SHP77 (cell line): ENCODE data around the gene KRT4.

Experiments used
- DNase-seq, 2 experiments: peaks; one replicate each; lab custom pipeline; 2025; lab: John Stamatoyannopoulos, UW

The KRT4 gene

DNA sequence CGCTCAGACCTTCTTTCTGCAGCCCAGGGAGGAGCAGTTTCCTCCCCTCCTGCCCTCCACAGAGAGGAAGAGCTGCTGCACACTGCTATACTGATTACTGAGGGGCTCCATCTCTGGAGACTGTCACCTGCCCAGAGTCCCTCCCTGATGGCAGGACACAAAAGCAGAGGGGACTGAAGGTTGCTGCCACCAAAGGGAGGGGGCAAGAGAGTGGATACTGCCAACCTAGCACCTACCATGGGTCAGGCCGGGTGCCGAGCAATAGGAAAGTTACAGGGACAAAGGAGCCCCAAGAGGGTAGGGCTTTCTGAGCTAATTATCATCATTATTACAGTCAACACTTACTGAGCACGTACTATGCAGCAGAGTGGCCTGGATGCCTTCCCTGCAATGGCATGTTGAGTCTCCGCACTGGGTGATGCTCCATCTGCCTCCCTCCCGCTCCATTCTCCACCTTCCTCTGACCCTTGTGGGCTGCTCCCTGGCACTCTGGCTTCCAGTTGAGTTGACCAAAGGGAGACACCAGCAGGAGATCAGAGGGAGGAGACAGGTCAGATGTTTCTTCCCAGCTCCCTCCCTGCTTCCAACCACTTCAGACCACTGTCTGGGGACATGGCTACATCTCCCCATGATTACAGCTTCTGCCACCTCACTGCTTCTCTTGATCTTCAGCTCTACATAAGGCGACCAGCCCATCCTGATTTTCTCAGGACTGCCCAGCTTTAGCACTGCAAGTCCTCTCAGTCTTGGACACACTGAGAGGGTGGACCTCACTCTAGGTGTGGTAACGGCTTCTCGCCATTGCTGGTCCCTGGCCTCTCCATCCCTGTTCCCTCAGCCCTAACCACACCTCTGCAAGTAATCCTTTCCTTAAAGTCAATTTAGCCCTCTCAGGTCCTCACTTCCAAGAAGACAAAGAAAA lies 22.8 kb upstream of the KRT4 start:
- DNase-seq, result no peak

DNA sequence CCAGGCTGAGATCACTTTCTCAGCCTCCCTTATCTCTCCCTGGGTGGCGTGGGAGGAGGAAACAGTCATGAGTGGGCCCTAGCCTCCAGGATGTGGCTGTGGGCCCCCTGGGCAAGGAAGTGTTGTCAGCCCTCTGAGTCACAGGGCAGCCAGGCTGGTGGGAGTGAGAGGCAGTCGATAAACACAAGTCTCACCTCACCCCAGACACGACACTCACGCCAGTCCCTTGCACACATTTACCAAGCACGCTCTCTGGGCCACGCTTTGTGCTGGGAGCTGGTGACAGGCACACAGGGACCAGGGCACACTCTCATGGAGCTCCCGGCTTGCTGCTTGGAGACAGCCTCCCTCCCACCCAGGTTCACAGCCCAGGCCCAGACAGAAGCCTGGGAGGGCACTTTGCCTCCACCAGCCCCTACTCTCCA lies 22.1 kb upstream of the KRT4 start:
- no peak for DNase-seq

DNA sequence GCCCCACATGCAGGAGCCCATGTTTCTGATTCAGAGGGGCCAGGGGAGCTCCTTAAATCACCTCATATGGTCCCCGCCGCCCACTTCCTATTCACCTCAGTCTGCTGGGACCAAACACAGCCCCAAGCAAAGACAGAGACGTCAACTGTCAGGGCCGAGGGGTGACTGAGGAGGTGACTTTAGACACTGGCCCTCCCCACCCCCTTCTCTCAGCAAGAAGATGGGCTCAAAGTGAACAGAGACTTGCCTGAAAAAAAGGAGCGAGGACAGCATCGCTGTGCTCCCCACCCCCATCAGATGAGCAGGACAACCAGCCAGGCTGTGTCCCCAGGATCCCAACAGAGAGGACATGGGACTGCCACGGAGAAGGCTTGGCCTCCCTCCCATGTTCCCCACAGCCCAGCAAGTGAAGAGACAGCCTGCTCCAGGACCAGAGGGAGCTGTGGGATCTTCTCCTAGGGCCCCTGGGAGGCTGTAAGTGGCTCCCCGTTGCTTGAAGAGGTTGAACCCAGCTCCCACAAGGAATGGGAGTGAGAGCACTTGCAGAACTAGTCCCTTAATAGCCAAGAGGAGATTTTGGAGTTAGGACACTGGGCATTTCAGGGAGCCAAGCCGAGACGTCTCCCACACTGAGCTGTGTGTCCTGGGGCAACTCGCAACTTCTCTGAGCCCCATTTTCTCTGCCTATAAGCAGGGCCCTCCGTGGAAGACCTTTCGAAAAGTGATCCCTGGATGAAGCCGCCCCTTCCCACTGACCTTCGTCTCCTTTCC lies 21.5 kb upstream of the KRT4 start:
- DNase-seq, result no peak

DNA sequence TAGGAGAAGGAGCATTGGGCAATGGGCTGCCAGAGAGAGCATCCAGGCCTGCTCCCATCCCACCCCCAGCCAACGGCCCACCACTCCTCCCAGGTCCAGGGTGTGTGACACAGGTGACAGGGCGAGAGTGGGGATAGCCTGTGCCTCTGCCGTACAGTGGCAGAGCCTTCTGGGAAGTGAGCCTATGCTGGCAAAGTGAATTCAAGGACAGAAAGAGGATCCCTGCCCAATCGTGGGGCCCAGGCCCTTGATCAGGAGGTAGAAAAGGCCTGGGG lies 20.7 kb upstream of the KRT4 start:
- DNase-seq, result no peak

DNA sequence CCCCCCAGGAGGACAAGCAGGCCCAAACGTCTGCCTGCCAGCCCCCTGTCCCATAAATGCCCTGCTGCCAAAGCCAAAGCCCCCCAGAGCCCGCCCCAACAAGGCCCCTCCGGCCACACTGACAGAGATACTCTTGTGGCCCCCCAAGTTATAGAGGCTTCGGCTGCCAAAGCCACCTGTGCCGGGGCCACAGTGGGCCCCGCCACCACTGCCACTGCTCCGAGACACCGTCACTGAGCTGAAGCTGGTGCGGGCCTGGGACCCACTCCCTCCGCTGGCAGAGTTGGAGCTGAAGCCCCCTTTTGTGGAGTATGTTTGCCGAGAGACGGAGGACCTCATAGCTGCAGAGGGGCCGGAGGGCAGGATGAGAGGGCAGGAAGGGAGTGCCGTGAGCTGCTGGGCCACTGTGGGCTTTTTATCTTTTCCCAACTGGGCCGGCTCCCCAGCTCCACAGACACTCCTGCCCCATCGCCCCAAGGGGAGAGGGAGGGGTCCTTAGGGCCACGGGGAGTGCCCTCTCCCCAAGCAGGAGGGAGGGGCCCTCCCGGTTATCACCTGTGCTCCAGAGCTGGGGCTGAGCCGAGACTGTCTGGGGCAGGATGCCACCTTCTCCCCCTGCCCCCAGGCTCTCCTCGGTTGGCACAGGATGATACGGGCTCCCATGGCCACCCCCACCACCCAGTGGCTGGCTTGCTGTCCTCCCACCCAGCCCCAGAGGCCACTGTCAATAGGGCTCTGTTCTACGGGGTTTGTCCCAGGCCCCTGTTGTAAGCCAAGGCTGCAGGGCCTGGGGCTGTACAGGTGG lies 20.2 kb upstream of the KRT4 start, which contains the start of gene KRT79:
Gene KRT79, minus strand, starts transcription at position 390 of the 805 bp plus-strand sequence. Its CDS starts 51 bp downstream, at position 339.
- DNase-seq, result no peak

DNA sequence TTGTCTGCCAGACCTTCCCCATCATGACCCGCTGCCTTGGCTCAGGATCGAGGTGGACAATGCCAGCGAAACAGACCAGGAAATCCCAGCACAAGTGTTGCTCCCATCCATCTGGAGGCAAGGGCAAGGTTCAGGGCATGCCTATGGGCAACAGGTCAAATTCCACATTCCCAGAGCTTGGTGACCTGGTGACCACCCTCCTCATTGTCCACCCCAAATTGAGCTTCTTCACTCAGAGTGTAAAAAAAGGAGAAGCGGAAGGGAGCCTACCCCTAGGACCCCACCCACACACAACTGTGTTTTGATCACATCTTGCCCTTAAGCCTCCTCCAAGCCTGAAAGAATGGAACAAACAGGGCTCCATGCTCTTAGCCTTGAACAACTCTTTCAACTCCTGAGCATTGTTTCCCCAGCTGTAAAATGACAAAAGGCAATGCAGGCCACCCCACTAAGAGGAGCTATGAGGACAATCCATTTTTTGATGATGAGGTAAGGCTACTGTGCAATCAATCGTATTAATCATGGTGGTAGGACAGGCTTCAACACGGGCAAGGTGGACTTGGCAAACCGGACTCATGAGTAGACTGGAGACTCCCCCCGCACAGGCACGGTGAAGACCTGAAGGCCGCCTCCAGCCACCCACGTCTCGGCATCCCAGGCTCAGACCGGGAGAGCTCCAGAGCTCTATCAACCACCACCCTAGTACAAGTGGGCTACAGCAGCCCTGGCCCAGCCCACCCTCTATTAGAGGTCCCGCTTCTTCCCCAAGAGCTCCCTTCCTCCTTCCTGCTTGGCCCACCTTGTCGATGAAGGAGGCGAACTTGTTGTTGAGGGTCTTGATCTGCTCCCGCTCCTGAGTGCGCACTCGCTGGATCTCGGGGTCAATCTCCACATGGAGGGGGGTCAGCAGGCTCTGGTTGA lies 19.3 kb upstream of the KRT4 start:
- DNase-seq, result no peak

DNA sequence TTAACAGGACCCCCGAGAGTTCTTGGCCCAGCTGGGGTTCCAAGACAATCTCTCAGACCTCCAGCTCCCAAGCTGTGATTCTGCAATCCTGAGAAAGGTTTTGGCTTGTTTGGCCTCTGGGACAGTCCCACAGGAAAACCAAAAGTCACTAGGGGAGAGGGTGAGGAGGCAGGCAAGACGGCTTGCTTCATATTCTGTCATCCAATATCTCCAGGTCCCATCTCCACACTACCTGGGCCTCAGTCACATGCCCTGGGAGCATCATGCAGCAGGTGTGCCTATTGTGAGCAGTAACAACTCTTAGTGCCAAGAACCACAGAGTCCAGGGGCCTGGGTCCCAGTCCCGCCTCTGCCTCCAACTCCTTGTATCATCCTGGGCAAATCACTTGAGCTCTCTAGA lies 18.5 kb upstream of the KRT4 start:
- DNase-seq, result no peak

DNA sequence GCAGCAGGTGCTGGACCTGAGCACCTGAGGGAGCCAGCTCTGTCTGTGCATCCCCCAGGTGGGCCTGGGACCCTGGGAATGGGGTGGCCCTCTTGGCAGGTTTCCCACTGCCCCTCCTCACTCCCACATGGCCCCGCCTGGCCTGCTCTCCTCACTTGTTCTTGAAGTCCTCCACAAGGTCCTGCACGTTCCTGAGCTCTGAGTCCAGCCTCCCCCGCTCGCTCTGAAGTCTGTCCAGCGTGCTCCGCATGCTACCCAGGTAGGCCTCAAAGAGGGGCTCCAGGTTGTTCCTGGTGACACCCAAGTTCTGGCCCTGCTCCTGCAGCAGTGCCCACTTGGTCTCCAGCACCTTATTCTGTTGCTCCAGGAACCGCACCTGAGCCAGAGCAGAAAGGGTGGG lies 17.3 kb upstream of the KRT4 start:
- no peak for DNase-seq

DNA sequence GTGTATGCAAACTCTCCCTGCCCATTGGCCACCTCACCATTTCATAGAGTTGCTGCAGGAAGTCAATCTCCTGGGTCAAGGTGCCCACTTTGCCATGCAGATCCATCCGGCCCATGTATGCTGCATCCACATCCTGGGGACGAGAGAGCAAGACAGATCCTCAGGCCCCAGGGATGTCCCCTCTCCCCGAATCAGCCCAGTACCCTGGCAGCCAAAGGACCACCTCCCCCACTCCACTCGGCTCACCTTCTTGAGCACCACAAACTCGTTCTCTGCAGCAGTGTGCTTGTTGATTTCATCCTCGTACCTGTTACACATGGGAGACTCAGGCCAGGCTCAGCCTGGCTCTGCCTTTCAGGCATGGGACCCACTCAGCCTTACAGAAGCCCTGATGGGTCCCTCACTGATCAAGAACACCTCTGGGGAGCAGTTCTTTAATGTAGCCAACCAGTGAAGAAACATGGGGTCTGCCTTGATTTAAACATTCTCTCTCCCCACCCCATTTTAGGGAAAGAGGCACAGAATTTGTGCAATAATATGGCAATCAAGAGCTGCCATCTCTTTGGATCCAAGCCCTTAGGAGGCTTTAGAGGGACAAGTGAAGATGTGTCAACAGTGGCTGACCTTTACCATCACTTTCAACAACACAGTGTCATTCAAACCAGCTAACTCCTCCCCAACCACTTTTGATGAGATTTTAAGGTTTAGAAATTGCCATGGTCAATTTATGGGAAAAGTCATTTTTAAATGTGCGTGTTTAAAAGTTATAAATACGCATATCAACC lies 16.3 kb upstream of the KRT4 start:
- no peak for DNase-seq

DNA sequence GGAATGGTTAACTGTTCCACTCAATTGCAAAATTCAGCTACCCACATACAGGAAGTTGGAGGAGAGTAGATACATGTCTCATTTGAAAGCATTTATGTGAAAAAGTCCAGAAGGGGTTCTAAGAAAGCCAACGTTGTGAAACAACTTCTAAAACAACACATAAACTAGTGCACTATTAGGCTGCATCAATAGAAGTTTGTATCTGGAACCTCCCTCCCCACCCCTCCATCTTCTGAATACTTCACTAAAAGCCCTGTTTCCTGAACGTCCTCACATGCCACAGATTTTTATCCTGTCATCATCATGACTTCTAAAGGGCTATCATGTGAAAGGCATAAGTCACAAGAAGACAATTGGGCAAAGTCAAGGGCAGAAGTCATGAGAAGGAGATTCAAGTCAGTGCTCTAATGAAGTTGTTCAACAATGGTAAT lies 14.7 kb upstream of the KRT4 start:
- no peak for DNase-seq

DNA sequence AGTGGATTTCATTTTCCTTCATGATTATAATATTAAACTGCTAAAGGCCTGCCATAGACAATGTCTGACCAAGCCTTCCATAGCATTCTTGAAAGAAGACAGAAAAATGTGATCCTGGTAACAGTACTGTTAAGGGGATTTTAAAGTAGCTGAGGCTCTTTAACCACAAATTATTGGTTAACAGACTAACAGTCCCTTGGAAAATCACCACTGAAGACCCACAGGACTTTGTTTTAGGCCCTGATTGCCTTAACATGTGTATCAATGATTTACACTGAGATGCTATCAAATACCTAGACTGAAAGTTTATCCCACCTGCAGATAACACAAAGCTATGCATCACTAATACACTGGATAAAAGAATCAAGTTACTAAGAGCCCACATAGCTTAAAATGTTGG lies 14.2 kb upstream of the KRT4 start:
- no peak for DNase-seq

DNA sequence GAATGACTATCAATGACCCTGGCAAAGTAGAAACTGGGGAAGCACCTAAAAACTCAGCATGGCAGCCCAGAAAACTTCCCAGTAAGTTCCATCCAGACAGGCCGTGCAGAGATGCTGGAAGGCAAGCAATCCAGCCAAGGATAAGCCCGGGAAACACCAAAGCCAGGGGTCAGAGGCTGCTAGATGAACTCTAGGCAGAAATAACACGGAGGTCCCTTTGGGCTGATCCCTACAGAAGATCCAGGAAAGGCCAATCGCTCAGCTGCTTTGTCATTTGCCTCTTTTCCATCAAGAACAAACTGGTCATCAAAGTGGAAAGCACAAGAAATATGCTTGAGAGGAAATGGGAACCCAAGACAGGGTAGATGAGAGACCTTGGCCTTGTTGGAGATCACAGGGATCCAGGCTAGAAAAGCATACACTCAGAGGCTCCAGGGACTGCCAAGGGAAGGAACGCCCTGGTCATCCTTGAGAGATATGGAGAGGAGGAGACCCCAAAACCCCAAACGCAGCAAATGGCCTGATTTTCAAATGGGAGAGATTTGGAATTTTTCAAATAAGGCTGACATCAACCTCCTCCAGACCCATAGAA lies 13.7 kb upstream of the KRT4 start:
- DNase-seq, result no peak

DNA sequence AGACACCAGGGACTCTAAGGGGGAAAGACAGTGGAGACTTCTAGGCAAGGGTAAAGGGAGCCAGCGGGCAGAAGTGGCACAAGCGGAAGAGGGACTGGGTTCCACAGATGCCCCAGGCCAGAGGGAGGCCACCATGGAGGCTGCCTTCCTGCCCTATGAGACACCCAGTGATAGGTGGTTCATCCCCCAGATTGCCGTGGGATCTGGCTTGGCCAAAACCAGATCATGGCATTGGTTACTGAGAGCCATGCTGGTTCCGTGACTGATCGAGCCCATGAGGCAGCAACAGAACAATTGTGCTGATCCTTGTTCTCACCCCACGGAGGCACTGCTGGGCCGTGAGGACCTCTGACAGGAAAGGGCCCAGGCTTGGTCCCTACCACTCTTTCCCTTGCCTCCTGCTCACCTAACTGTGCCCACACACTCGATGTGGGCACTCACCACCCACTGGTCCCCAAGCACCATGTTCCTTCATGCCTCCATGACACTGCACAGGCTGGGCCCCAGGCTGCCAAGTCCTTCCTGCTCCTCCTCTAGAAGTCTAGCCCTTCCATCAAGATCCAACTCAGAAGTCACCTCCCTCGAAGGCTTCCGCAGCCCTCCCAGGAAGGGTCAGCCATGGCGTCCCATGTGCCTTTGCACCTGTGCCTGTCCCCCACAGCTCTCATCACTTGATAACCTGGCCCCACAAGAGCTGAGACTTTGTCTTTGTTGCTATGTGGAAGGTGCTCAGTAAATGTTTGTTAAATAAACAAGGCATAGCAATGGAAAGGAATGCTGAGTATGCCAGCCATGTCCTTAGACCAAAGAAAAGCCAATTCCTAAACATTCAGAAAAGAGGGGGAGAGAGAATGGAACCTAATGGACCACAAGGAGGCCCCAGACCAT lies 12.9 kb upstream of the KRT4 start:
- no peak for DNase-seq

DNA sequence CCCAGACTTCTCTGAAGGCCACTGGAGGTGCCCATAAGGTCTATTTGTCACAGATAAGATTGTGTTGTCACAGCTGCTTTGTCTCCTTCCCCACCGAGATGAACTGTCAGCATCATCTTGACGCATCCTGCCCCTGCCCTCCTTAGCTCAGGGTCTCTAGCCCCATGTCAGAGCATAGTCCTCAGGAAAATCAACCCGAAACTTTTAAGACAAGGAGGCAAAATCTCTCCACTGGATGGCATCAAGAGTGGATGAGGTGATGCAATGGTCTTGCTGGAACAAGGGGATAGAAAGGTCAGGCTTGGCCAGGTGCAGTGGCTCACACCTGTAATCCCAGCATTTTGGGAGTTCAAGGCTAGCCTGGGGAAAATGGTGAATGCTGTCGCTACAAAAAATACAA lies 12.0 kb upstream of the KRT4 start:
- no peak for DNase-seq

DNA sequence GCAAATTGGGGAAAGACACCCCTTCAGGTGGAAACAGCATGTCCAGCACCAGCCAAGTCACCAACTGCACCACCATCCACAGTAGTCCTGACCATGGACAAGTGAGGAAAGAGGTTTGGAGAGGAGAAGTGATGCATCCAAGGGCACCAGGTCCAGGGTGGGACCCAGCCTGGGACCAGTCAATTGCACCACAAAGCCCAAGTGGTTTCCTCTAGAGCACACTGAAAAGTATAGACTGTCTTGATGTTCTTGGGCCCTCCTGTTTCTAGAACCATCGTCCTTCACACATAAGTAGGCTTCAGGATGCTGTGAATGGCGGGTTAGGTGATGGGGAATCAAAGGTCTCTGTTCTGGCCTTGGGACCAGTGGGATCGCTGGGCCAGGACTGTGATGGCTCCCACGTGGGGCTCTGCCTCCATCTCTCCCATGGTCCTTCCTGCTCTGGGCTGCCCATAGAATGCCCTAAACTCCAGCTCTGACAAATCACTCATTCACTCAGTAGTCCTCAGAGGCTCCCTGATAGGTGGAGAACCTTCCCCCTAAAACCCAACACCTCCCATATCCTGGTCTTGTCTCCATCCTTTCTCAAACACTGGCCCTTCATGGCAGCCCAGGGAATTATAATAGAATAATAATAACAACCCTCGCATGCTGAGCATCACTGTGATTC lies 11.0 kb upstream of the KRT4 start:
- DNase-seq, result no peak

DNA sequence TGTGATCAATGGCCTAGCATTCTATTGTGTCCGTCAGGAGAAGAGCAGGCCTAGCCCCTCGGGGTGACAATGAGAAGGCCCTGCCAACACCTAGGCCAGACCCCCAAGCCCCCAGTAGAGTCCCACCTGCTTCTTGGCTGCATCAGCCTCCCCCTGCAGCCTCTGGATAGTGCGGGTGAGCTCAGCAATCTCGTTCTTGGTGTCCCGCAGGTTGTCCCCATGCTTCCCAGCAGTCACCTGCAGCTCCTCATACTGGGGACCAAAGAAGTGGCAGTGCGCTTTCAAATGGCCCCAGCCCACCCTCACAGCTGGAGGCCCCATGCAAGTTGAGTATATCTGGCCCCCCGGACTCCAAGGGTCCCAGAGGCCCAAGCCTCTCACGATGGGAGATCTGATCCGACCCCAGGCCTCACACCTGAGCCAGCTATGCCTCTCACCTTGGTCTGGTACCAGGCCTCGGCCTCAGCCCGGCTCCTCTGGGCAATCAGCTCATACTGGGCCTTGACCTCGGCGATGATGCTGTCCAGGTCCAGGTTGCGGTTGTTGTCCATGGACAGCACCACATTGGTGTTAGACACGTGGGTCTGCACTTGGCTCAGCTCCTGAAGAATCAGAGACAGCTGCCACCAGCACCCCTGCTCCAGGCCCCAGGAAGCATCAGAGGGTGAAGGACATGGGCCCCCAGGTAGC lies 10.0 kb upstream of the KRT4 start:
- DNase-seq, result no peak

DNA sequence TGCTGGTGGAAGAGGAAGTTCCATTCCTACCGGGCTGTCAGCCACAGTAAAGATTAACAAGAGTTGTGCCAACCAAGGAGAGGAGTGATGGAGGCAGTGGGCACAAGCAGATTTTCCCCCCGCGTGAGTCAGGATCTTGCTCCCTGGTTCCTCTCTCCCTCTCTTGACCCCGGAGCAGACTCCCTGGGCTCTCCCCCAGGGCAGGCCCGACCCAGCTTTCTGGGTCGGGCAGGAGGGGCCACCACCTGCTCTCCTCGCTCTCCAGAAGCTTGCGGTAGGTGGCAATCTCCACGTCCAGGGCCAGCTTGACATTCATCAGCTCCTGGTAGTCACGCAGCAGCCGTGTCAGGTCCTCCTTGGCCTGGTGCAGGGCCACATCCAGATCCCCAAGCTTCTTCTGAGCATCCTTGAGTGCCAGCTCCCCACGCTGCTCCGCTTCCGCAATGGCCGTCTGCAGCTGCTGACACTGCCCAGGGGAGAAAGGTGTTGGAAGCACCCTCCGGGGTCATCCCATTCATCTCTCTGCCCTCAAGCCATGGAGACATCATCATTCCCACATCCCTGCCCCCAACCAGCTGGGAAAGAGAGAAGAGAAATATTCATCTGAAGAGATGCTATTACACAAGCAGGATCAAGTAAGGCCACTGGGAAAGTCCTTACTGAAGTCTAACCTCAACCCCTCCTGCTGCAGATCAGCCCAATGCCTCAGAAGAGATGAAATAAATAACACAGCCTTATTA lies 9.0 kb upstream of the KRT4 start:
- no peak for DNase-seq
